Stimulated activated CD4-positive, alpha-beta T cell treated with anti-CD3 and anti-CD28 coated beads, Interleukin-4, amount 100 ng/mL, for 24 hours (primary cell): ENCODE measurements around the gene SLC25A13.
"Not testable (repeated sequence)": the region's sequence is repeated elsewhere in the genome, so short reads cannot be mapped to it uniquely, and the experiment has no call there.

Source experiments
- DNase-seq: peaks from one replicate; pipeline ENCODE4 v3.0.0-alpha.2; 2020

SLC25A13 gene

DNA sequence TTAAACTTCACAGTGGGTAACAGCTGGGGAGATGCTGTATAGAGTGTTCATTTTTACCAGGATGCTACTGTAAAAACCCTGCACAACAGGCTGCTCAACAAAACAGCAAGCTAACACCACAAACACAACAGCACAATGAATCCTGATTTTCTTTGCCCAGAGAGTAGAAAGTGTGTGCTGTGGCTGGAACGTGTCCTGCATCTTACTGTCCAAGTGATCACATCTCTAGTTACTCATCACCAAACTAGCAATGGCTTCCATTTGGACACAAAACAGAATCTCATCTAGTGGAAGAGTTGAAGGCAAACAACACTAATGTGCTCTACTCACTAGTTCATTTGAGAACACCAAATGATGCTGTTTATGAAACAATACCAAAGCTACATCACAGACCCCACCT is 121.2 kb downstream of the SLC25A13 start:
- DNase-seq = no peak

DNA sequence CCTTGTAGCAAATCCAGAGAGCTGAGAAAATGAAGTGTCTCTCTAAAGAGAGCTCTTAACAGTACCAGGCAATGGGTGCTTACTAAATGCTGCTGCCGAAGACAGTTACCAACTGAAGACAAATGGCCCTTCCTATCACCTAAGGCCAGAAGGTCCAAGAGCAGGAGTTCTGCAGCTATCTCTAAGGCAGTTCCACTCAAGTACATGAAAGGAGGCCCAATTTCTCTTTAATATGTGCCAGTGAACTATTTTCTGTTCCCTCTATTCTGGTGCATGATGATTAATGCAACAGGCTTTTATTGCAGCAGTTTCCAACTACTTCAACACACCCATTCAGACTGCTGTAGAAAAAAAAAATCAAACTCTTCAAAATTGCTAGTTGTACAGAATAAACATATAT is 122.5 kb downstream of the SLC25A13 start:
- no peak for DNase-seq

DNA sequence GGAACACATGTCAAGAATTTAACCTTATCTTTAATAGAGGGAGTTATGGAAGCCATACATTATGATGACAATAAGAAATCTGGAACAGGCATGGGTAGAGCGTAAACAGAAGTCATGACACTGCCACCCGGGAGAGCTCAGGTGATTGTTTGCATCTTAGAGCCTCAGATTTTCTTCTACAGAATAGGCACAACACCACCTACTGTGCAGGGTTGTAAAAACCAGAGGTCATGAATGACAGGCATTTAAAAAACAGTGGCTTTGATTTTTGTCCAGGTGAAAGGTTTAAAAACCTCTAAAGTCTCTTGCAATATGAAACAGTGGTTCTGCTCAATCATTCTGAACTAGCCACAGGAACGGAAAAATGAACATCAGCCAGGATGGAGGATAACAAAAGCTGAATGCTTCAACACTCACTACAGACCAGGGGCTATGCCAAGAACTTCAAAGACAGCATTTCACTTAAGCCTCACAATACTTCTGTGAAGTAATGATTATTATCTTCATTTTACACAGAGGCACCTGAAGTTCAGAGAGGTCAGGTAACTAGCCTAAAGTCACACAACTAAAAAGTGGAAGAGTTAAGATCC is 123.8 kb downstream of the SLC25A13 start:
- no peak for DNase-seq

DNA sequence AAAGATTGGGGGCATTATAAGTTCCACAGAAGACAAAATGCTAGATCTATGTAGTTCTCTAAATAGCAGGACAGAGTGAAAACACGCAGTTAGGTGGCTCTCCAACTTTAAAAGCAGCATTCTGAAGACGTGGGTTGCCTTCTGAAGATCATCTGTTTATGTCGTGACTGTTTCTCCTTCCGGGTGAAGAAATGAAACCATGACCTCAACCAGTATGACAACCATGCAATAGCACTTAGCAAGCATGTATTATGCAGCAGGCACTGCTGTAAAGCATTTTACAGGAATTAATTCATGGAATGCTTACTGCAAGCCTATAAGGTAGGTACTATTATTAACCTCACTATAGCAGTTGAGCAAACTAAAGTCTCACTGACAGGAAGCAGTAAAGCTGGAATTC is 125.2 kb downstream of the SLC25A13 start:
- DNase-seq = no peak

DNA sequence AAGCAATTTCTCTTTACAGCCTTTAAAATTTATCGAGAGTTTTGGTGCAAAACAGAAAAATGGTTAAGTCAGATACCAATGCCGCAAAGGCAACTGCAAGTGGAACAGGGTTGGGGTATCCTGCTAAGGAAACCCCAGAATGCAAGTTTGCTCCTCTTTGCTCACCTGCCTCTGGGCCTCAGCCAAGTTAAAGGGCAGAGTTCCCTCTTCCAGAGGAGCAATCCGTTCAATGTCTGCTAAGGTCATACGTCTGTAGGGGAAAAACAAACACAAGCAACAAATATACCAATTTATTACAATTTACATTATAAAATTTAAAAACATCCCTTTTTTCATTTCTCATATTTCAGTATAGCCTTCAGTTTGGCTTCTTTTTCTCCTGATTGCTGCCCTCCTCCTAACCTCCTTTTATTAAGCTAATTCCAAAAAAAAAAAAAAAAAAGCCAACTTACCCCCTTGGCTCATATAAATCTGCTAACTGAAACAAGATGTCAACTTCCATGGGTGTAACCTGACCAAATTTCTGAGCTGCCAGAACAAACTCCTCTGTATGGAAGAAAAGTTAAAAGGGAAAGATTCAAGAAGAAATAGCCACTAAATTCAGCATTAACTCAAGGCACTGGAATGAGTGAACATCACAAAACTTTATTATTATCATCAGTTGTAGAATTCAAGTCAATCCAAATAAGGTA is 132.6 kb downstream of the SLC25A13 start:
- DNase-seq = no peak

DNA sequence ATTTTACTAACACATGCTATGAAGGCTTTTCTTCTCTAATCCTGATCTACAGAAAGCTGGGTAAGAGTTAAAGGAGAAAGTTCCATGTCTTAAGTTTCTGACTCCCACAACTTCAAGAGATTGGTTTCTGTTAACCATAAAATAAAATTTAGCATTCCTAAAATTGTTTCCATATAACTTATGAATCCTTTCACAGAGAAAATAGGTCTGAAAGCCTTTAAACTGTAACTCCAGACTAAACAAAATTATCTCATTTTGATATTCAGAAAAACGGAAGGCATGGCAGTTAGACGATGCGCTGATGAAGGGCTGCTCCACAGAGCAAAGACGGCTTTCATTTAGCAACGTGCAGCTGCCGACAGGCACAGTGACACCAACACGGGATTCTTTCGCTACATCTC is 133.3 kb downstream of the SLC25A13 start:
- DNase-seq = no peak

DNA sequence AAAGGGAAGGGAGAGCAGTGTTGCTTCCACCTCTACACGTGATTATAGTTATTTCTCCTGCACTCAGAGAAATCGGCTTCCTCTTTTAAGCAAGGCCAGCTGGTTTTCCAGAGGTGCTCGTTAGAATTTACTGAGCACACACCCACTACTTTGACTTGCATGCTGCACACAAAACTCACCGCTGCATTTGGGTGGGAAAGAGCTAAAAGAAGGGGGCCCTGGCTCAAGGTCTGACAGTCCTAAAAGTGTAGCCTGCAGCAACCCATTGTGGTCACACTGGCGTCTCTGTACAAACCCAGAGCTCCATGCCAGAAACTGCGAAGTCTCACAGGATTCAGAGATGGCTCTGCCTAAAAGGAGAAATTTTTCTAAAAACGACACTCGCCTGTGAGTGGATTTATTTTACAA is 133.7 kb downstream of the SLC25A13 start:
- DNase-seq = no peak

DNA sequence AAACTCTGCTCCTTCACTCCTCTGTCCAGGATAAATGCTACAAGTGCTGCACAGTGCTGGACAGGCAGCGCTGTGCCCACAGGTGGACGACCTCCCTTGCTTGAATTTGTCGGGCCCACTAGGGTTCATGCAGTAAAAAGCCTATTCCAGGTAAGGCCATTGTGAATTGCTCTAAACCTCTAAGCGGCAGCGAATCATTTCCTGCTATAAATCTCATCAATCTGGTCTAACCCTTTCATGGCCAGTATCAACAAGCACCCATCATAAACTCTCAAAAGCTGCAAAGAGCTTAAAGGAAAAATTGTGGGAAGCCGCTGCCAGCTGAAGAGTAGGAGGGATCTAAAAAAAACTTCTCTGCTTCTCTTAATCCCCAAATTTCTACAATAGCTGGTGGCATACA is 134.2 kb downstream of the SLC25A13 start:
- no peak for DNase-seq

DNA sequence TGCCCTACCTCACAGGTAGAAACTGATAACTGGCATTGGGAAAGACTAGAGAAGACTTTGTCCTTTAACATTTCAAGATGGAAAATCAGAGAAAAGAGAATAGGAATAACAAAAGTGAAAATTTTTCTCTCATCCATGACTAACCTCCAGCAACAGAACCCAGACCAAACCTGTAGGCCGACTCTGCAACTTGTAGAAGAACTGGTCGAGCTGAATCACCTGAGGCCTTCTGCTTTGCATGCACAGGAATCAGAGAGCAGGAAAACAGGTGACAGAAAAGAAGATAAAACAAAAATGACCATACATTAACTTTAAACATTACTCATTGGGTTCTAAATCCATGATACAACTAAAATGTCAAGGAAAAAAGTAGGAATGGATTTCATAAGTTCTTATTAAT is 137.1 kb downstream of the SLC25A13 start:
- no peak for DNase-seq

DNA sequence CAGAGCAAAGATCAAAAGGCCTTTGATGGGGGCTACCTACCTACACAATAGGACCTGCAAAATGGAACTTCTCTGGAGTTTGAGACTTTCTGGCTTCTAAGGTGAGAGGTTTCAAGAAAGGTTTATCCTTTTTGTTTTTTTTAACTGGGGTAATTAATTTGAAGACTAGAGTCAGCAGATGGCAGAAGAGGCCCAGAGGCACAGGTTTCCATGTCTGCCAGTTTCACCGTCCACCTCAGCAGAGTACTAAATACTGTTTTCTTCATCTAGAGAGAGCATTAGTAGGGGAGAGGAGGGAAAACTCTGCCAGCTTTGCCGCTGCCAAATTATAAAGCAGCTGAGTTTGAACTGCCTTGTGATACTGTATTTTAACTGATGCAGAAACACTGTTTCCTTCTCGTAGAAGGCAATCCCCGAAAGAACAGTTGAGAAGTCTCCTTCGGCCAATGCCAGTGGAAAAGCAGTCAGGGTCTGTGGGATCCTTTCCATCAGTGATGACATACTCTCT is 138.7 kb downstream of the SLC25A13 start:
- no peak for DNase-seq

DNA sequence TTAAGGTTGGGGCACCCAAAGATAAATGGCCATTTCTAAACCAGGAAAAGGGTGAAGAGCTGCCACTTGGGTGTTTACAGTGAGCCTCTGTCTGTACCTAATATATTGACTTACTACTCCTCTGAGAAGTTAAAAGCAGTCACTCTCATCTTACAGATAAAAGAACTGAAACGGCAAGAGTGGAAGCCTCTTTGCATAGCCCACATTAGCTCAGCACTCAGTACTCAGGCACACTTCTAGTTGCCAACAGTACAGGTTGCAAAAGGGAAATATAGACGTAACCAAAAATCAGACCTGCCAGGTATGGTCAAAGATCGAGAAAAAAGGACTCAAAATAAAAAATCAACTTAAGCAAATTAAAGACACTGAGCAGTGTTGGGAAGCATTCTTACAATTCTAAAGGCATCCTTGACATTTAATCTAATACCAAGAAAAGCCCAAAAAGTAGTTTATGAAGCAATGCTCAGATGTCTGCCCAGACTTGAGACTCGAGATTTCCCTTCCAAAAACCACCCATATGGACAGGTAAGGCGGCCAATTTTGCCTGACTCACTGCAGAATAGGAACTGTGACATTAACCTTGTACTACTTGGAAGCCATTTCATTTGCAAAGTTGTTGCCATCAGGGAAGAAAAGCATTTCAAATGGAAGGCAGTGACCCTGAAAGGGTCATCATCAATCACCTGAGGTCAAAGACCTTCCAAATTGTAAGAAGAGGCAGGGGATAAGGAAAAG is 139.3 kb downstream of the SLC25A13 start:
- DNase-seq = no peak

DNA sequence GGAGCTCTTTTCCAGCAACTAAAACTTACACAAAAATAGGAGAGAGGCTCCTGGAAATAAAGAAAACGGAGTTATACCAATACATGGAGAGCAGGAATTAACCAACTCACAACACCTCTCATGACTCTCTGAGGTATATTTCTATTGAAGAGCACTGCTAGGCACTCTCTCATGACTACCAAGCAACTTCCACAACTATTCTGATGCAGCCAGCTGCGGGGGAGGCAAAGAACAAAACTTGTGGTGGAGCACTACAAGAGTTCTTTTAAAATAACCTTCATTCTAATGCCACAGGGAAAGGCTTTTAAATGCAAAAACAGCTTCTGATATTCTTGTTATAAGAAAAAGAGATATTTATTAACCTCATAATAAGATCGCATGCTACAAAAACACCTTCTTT is 140.7 kb downstream of the SLC25A13 start:
- DNase-seq = no peak

DNA sequence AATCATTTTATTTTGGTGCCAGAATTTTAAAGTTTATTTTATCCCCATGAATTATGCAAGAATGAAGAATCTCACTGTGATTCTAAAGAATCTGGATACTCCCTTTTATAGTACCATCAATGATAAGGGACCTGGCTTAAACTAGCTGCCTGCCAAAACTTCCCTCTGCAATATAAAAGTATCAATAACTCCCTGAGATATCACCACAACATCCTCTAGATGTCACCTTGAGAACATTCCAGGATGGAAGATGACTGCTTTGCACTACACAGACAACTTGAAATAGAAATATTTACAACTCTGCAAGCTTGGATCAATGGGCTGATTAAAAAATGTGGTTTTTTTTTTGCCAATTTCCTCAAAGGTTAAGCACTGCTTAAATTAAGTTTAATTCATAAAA is 142.1 kb downstream of the SLC25A13 start:
- no peak for DNase-seq

DNA sequence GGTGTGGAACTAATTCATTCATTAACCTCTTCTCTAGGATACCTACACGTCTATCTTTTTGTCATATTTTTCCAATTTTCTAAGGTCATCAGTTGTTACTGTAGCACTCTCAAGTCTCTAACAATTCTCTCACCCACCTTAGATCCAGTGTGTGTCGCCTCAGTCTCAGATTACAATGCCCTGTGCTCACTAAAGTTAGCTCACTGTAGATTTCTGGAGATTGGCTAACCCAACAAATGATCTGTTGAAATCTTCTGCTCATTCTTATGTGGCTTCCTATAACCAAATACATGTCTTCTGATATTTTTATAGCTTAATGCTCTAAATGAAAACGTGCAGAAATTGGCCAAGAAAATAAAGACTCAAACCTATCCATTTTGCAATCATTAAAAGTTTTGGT is 142.6 kb downstream of the SLC25A13 start:
- DNase-seq = no peak

DNA sequence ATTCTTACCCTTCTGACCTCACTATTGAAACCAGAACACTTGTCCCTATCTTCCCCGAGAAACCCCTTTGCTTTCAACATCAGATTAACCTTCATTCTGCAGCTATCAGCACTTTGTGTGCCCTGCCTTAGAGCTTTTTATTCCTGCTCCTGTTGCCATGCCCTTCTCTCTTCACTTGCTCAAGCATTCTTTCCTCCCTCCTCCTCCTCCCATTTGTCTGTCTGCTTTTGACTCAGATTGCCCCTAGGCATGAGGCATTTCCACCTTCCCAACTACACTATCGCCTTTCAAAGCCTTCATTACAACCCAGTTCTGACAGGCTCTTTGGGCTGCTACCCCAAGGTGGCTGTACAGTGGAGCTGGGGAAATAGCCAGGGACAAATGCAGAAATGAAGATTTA is 143.3 kb downstream of the SLC25A13 start:
- no peak for DNase-seq

DNA sequence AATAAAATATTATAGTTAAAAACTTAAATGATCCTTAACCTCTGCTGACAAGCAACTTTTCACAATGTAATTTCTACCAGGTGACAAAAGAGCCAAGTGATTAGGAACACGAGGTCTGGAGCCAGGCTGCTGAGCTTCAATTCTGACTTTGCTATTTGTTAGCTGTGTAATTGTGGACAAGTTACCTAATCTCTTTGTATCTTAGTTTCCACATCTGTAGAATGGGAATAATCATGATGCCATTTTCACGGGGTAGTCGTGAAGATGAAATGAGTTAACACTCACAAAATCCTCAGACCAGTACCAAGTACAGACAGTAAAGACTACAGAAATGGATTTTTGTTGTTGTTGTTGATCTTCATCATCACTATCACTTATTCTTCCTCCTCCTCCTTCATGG is 144.5 kb downstream of the SLC25A13 start:
- no peak for DNase-seq

DNA sequence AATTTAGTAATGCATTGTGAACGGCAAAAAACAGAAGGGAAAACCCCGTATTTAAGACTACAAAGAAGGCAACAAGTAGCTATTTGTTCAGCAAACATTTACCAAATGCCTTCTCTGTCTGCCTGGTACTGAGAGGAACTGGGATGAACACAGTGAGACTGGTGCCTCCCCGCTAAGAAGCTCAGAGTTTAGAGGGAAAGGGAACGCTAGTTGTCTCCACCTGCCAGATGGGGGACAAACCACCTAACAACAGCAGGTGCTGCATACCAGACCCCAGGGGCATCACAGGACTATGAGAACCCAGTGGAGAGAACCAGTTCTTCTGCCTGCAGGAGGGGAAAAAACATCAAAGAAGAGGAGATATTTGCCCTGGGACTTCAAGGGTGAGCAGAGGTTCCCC is 147.1 kb downstream of the SLC25A13 start:
- DNase-seq = no peak

DNA sequence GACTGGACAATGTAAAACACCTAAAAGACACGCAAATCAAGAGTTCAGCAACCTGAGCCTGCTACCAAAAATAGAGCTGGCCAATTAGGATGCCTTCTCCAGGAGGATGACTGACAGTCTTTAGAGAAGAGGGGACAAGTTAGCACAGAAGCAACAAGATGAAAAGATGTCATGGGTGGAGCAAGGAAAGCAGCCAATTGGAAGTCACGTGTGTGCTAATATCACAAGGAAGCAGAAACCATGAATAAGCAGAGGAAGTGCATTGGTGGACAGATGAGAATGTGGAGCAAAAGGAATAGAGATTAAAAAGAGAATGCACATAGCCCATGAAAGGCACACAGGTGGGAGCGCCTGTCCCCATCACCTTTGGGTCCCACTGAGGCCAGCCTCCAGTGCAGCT is 148.1 kb downstream of the SLC25A13 start:
- no peak for DNase-seq

DNA sequence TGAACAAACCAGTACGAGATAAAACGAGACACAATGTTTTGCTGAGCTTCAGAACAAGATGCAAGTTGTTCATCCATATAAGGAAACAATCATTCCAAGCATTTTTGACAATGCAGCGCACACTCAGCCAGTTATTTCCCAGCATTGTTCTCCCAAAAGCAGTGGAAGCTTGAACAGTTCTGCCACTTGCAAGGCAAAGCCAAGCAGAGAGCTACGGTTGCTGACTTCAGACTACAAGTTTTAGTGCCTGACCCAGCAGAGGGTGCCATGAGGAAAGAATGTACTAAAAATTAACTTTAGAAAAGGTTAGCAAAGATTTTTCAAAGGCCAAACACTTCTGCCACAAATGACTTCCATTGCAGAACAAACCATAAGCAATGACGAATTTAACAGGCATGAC is 152.5 kb downstream of the SLC25A13 start:
- no peak for DNase-seq

DNA sequence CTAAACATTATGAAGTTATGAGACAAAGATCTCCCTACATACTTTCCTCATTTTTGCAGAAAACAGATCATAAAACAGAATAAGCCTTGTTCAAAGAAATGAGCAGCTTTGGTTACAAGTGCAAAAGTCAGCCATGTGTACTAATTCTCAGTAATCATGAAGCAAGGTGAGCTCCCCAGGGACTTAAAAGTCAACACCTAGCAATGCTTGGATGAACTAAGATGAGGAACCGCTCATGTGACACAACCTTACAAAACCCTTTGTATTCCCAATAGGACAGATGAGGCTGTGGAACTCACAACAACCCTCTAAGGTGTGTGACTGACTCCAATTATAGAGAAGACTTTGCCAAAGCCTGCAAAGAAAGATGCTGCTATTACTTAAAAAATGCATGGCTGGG is 154.5 kb downstream of the SLC25A13 start:
- no peak for DNase-seq

DNA sequence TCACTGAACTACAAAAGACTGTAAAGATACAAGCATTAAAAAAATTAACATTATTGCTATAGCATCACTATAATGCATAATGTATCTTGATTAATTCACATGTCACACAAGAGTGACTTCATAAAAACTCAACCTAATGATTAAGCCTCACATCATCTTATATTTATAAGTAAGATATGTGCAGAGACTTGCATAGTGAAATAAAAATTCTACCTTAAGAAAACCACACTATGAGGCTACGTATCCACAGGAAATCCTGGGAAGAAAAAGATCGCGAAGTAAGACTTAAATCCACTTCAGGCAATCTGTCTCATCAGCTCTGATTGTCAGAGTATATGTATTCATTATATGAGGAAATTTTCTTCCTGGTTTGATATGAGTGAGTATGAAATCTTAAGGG is 160.0 kb downstream of the SLC25A13 start:
- no peak for DNase-seq

DNA sequence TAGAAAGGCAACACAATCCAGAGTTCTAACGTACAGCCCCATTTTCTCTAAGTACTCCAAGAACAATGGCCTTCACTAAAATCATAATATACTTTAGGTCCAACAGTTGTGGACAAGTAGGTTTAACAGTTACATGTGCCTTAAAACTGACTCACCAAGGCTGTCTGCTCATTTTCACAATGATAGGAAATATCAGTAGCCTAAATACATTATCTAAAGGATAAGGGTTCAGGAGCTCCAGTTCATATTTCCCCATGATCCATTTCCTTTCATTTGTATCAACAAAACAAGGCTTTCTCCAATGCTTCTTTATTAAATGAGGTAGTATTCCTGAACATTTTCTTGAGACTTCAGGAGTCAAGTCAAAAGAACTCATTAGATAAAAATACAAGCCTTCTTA is 164.0 kb downstream of the SLC25A13 start:
- DNase-seq = no peak

DNA sequence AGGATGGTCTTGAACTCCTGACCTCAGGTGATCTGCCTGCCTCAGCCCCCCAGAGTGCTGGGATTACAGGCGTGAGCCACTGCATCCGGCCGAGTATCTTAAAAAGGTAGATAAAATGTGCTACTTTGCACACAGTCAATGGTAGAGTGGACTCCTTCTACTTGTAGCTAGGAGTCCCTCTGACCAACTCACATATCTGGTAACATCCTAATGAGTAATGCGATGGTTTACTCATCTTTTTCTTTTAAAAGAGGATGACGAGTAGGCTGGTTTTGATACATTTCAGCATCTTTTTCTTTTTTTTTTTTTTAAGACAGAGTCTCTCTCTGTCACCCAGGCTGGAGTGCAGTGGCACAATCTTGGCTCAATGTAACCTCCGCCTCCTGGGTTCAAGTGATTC is 167.4 kb downstream of the SLC25A13 start:
- not testable (repeated sequence) for DNase-seq

DNA sequence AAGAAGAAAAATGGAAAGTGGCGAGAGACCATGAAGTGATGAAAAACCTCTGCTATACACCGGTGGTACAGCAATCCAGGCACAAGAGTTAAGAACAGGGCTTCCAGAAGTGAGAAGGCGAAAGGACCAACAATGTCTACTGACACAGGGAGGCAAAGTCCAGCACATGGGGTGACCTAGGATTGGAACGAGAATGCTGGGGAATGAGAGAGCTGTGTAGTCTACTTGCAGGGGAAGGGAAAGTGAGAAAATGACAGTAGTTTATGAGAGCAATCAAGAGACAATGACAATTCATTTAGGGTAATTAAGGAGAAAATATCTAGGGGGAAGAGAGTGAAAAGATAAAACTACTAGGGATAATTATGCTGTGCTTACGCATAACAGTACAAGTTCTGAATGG is 169.2 kb downstream of the SLC25A13 start:
- no peak for DNase-seq
